GM12864 (cell line): ENCODE results near the gene MBNL2.

Experiments used
- DNase-seq: peaks from one replicate; pipeline ENCODE4 v3.0.0-alpha.2; 2011; ENCODE audit warnings: low read depth
- H3K4me3 ChIP-seq: 2 replicates; pipeline ENCODE4 v1.5.1; 2011; ENCODE audit warnings: mild to moderate bottlenecking, low read depth, low read length, control low read depth
- TF ChIP-seq, protein P1 (sequence below): IDR thresholded peaks from 2 replicates; pipeline ENCODE4 v1.5.1; 2011; ENCODE audit warnings: low read depth, mild to moderate bottlenecking, moderate library complexity, low read length, control low read depth, inconsistent platforms; ENCODE audit errors: missing control alignments

Gene MBNL2

DNA sequence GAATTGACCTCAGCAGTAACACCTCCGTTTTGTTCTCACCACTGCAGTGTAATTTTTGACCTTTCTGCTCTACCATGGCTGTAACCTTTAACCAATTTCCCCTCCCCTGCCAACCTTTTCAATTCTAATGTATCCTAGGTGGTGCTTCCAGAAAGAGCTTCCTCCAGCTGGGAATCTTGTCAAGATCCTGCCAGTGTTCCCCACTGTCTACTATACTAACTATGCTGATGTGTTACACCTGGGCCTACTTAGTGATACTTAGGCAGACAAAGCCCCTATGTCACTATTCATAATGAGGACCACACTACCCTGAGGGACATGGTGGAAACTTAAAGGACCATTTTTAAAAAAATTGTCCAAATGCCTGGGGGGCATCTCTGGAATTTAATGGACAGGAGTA is 41.0 kb downstream of the MBNL2 start:
- TF ChIP-seq, protein P1, sequence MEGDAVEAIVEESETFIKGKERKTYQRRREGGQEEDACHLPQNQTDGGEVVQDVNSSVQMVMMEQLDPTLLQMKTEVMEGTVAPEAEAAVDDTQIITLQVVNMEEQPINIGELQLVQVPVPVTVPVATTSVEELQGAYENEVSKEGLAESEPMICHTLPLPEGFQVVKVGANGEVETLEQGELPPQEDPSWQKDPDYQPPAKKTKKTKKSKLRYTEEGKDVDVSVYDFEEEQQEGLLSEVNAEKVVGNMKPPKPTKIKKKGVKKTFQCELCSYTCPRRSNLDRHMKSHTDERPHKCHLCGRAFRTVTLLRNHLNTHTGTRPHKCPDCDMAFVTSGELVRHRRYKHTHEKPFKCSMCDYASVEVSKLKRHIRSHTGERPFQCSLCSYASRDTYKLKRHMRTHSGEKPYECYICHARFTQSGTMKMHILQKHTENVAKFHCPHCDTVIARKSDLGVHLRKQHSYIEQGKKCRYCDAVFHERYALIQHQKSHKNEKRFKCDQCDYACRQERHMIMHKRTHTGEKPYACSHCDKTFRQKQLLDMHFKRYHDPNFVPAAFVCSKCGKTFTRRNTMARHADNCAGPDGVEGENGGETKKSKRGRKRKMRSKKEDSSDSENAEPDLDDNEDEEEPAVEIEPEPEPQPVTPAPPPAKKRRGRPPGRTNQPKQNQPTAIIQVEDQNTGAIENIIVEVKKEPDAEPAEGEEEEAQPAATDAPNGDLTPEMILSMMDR: no peak
- no peak overlapping the region for H3K4me3 ChIP-seq
- no peak for DNase-seq

- DNase-seq: no peak
- TF ChIP-seq, protein P1: no peak
- H3K4me3 ChIP-seq: no peak overlapping the region
These were observed 42.5 kb downstream of the MBNL2 start for GRCh38 chr13:97264663-97265062.

- no peak for DNase-seq
- TF ChIP-seq, protein P1: no peak
- H3K4me3 ChIP-seq: no peak overlapping the region
These were observed 44.2 kb downstream of the MBNL2 start for GRCh38 chr13:97266332-97266731.

- no peak overlapping the region for H3K4me3 ChIP-seq
- TF ChIP-seq, protein P1: no peak
- DNase-seq: no peak
These were observed 44.8 kb downstream of the MBNL2 start for GRCh38 chr13:97266772-97267417.

DNA sequence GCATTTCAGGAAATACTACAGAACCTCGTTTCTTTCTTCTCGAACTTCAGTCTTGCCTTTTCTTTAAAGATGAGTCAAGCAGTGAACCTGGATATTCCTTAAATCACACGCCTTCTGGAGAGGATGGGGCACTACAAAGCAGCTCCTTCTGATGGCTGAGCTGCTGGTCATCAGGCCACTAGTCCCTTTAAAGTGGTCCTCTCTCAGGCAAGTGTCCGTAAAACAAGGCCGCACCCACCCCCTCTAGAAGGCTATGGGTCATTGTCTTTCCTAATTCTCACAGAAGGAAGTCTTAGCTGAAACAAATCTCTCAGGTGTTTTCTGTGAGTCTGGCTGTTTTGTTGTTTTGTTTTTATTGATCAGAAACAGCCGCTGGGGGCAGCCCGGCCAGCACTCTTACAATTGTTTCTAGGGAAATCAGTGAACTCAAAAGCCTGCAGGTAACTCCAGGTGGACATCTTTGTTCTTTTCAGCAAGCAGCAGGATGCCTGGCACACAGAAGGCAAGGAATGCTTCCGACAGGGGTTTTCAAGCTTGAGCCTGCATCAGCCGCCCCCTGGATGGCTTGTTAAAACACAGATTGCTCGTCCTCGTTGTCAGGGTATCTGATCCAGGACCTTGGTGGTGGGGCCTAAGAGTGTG is 45.4 kb downstream of the MBNL2 start:
- H3K4me3 ChIP-seq: no peak overlapping the region
- DNase-seq: no peak
- TF ChIP-seq, protein P1: no peak

DNA sequence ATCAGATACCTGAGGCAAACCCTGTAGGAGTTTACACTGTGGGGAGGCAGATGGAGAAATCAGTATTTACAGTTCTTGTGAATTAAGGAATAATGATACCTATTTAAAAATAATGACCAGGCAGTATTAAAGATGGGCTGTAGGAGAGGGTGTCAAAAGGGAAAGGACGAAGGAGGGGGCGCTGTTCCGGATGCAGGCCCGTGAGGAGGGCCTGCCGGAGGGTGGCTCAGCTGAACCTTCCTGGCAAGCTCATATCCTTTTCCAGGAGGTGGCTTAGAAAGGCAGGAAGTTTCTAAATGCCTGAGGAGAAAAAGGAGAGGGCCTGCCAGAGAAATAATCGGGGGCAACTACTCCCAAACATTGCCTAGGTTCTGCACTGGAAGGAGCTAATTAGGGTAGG is 46.6 kb downstream of the MBNL2 start:
- TF ChIP-seq, protein P1: no peak
- DNase-seq: no peak
- no peak overlapping the region for H3K4me3 ChIP-seq

DNA sequence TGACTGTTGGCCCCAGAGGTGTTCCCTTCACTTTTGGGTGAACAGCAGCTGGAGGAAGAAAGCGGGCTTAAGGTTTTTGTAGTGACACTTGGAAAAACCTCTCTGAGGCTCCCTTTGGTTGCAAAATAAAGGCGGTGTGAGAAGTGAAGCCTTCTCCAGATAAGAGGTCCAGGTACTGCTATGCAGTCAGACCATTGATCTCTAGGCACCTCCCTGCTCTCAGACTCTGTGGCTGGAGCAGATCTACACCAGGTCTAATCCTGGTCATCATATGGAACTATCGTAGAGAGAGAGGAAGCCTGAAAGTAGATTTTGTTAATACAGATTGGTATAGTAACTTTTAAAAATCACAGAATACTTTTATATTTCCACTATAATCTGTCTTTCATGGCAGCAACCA is 47.5 kb downstream of the MBNL2 start:
- H3K4me3 ChIP-seq: no peak overlapping the region
- no peak for DNase-seq
- TF ChIP-seq, protein P1: no peak
